Liver (tissue), 3 donors: ENCODE results near the gene RBFOX1.

Experiments
- GABPA ChIP-seq, 2 donors: IDR thresholded peaks in 1 of 2; conservative IDR thresholded peaks in 1 of 2; 2 replicates each; pipeline ENCODE4 v1.6.1; 2016; ENCODE audit warnings: antibody characterized with exemption in 2 of 2, mild to moderate bottlenecking in 1 of 2, moderate library complexity in 1 of 2
- HNF4A ChIP-seq, 2 donors: conservative IDR thresholded peaks; 2 replicates each; pipeline ENCODE4 v1.6.1; 2016; ENCODE audit warnings: antibody characterized with exemption in 2 of 2, mild to moderate bottlenecking in 2 of 2
- HNF4G ChIP-seq: IDR thresholded peaks from 2 replicates; pipeline ENCODE4 v1.6.1; 2016; ENCODE audit warnings: antibody characterized with exemption
- SP1 ChIP-seq: IDR thresholded peaks from 2 replicates; pipeline ENCODE4 v1.6.1; 2018; ENCODE audit warnings: antibody characterized with exemption, mild to moderate bottlenecking
- TAF1 ChIP-seq: conservative IDR thresholded peaks from 2 replicates; pipeline ENCODE4 v1.6.1; 2016; ENCODE audit warnings: antibody characterized with exemption, mild to moderate bottlenecking
- YY1 ChIP-seq: IDR thresholded peaks from 2 replicates; pipeline ENCODE4 v1.6.1; 2016; ENCODE audit warnings: antibody characterized with exemption, mild to moderate bottlenecking
- TF ChIP-seq, protein P1 (sequence below): fragments of 150-350 bp; IDR thresholded peaks from 2 replicates; pipeline ENCODE4 v1.5.1; 2017; ENCODE audit warnings: improper control_type of control experiment, low read depth, low read length; ENCODE audit not compliant: missing input control
- TF ChIP-seq, protein P2 (sequence below): IDR thresholded peaks from 2 replicates; pipeline ENCODE4 v1.6.1; 2016; ENCODE audit warnings: antibody characterized with exemption
- TF ChIP-seq, protein P3 (sequence below): IDR thresholded peaks from 2 replicates; pipeline ENCODE4 v1.6.1; 2016; ENCODE audit warnings: antibody characterized with exemption
- donor health status: healthy.
- donor health status: healthy.

DNA sequence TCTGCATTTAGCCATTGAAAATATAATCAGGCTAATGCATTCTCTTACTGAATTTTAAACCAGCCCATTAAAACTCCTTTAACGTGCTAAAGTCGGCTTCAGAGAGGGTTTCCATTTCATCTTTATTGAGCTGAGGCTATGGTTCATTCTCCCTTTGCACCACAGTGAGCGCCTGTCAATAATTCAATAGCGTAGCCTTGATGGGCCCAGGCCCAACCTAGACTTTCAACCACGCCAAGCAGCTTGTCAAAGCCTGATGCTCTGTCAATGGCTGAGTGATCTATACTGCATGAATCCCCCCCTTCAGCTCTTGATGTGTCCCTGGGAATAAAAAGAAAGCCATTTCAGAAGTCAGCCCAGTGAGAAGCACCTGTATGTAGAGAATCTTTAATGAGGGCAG is 106.0 kb downstream of the RBFOX1 start:
- TF ChIP-seq YY1: no peak
- TF ChIP-seq, protein P1, sequence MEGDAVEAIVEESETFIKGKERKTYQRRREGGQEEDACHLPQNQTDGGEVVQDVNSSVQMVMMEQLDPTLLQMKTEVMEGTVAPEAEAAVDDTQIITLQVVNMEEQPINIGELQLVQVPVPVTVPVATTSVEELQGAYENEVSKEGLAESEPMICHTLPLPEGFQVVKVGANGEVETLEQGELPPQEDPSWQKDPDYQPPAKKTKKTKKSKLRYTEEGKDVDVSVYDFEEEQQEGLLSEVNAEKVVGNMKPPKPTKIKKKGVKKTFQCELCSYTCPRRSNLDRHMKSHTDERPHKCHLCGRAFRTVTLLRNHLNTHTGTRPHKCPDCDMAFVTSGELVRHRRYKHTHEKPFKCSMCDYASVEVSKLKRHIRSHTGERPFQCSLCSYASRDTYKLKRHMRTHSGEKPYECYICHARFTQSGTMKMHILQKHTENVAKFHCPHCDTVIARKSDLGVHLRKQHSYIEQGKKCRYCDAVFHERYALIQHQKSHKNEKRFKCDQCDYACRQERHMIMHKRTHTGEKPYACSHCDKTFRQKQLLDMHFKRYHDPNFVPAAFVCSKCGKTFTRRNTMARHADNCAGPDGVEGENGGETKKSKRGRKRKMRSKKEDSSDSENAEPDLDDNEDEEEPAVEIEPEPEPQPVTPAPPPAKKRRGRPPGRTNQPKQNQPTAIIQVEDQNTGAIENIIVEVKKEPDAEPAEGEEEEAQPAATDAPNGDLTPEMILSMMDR: no peak
- TF ChIP-seq SP1: no peak
- TF ChIP-seq TAF1: no peak
- no peak for TF ChIP-seq GABPA (IDR thresholded peaks at IDR 0.05 in 1 of 2, conservative IDR thresholded peaks at IDR 0.05 in 1 of 2)
- TF ChIP-seq, protein P2, sequence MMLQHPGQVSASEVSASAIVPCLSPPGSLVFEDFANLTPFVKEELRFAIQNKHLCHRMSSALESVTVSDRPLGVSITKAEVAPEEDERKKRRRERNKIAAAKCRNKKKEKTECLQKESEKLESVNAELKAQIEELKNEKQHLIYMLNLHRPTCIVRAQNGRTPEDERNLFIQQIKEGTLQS: no peak
- TF ChIP-seq, protein P3, sequence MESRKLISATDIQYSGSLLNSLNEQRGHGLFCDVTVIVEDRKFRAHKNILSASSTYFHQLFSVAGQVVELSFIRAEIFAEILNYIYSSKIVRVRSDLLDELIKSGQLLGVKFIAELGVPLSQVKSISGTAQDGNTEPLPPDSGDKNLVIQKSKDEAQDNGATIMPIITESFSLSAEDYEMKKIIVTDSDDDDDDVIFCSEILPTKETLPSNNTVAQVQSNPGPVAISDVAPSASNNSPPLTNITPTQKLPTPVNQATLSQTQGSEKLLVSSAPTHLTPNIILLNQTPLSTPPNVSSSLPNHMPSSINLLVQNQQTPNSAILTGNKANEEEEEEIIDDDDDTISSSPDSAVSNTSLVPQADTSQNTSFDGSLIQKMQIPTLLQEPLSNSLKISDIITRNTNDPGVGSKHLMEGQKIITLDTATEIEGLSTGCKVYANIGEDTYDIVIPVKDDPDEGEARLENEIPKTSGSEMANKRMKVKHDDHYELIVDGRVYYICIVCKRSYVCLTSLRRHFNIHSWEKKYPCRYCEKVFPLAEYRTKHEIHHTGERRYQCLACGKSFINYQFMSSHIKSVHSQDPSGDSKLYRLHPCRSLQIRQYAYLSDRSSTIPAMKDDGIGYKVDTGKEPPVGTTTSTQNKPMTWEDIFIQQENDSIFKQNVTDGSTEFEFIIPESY: no peak
- TF ChIP-seq HNF4A (conservative IDR thresholded peaks at IDR 0.05): no peak
- no peak for TF ChIP-seq HNF4G
